Stimulated activated CD8-positive, alpha-beta memory T cell treated with anti-CD3 and anti-CD28 coated beads, Interleukin-7, amount 100 ng/mL, for 48 hours (primary cell): ENCODE data around the gene AKAP3.
A peak's percentile ranks its signal among the peaks of the same experiment; 100 is the strongest.

Experiments
- DNase-seq, 2 donors: peaks; one replicate each; pipeline ENCODE4 v3.0.0-alpha.2; 2020; ENCODE audit warnings: low read depth in 1 of 2; ENCODE audit errors: extremely low read depth in 1 of 2

Gene AKAP3

GRCh38 chr12:4648501-4649357, at the start of gene AKAP3, which contains the start of gene NDUFA9:
Gene AKAP3, minus strand, starts transcription at chr12:4649051. Its CDS starts 10,855 bp downstream, at chr12:4638196.
Gene NDUFA9, plus strand, starts transcription at chr12:4649114. Its CDS starts 13 bp downstream, at chr12:4649127.
- DNase-seq: peak; percentile 49 to 73

- DNase-seq: no peak
These were observed 41.9 kb upstream of the AKAP3 start for GRCh38 chr12:4690760-4691159.

GRCh38 chr12:4685317-4685716, 36.5 kb upstream of the AKAP3 start:
- no peak for DNase-seq

- DNase-seq: no peak
These were observed 32.9 kb upstream of the AKAP3 start for GRCh38 chr12:4681732-4682131.

- no peak for DNase-seq
These were observed 30.9 kb upstream of the AKAP3 start for GRCh38 chr12:4679711-4680110.

- DNase-seq: no peak
These were observed 16.4 kb upstream of the AKAP3 start for GRCh38 chr12:4665236-4665635.

- DNase-seq: no peak
These were observed 15.2 kb upstream of the AKAP3 start for GRCh38 chr12:4663971-4664505.

GRCh38 chr12:4653691-4654090, 4.8 kb upstream of the AKAP3 start:
- DNase-seq: no peak

GRCh38 chr12:4653257-4653656, 4.4 kb upstream of the AKAP3 start:
- no peak for DNase-seq

GRCh38 chr12:4649358-4649661, 459 bp upstream of the AKAP3 start:
- no peak for DNase-seq

GRCh38 chr12:4648104-4648500, 749 bp downstream of the AKAP3 start:
- DNase-seq: no peak

- DNase-seq: no peak
These were observed 3.8 kb downstream of the AKAP3 start for GRCh38 chr12:4645023-4645422.

GRCh38 chr12:4643747-4644146, 5.1 kb downstream of the AKAP3 start:
- DNase-seq: no peak

GRCh38 chr12:4630262-4630661, 18.6 kb downstream of the AKAP3 start:
- DNase-seq: no peak

GRCh38 chr12:4628406-4628805, 20.4 kb downstream of the AKAP3 start:
- DNase-seq: no peak

- DNase-seq: no peak
These were observed 22.3 kb downstream of the AKAP3 start for GRCh38 chr12:4626543-4626942.

GRCh38 chr12:4621511-4621910, 27.3 kb downstream of the AKAP3 start:
- no peak for DNase-seq

GRCh38 chr12:4615667-4616066, 33.2 kb downstream of the AKAP3 start:
- no peak for DNase-seq

- no peak for DNase-seq
These were observed 38.4 kb downstream of the AKAP3 start for GRCh38 chr12:4610481-4610880.

GRCh38 chr12:4609071-4609470, 39.8 kb downstream of the AKAP3 start:
- no peak for DNase-seq

- no peak for DNase-seq
These were observed 41.8 kb downstream of the AKAP3 start for GRCh38 chr12:4607056-4607455.

GRCh38 chr12:4604684-4605193, 44.1 kb downstream of the AKAP3 start:
- peak; percentile 48 to 74 for DNase-seq
